ENCODE data around the gene SLC23A1.
"Not testable (repeated sequence)": the region's sequence is repeated elsewhere in the genome, so short reads cannot be mapped to it uniquely, and the experiment has no call there.

DNA sequence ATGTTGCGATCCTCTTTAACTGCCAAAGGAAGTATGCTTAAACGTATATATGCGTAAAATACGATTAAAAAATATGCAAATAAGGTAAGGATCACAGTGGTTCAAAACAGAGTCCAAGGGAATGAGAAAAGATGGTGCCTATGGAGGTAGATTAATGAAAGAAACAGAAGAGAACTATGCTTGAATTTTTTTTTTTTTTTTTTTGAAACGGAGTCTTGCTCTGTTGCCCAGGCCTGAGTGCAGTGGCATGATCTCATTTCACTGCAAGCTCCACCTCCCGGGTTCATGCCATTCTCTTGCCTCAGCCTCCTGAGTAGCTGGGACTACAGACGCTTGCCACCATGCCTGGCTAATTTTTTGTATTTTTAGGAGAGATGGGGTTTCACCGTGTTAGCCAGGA, 37.7 kb downstream of the SLC23A1 start:
- TF ChIP-seq POLR2AphosphoS5 (IDR thresholded peaks at IDR 0.05; ENCODE audit: low read depth): not testable (repeated sequence)
- TF ChIP-seq, protein P1, sequence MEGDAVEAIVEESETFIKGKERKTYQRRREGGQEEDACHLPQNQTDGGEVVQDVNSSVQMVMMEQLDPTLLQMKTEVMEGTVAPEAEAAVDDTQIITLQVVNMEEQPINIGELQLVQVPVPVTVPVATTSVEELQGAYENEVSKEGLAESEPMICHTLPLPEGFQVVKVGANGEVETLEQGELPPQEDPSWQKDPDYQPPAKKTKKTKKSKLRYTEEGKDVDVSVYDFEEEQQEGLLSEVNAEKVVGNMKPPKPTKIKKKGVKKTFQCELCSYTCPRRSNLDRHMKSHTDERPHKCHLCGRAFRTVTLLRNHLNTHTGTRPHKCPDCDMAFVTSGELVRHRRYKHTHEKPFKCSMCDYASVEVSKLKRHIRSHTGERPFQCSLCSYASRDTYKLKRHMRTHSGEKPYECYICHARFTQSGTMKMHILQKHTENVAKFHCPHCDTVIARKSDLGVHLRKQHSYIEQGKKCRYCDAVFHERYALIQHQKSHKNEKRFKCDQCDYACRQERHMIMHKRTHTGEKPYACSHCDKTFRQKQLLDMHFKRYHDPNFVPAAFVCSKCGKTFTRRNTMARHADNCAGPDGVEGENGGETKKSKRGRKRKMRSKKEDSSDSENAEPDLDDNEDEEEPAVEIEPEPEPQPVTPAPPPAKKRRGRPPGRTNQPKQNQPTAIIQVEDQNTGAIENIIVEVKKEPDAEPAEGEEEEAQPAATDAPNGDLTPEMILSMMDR (IDR thresholded peaks at IDR 0.05; ENCODE audit: insufficient read depth, low read length): not testable (repeated sequence)

Data from HL-60 (cell line).